ENCODE measurements around the gene TPP1. TPM values are rescaled to one million over a fixed set of nuclear protein-coding genes. Genes with fewer than 3 reads are reported as not detected.

Gene TPP1
- total RNA-seq, 4 donors from 2014 or later: 27.1 to 74.9 (median 40.7) TPM

- Histone ChIP-seq H3K4me3 (peak overlapping the region; percentile 92 to 98), H3K9me3 (no peaks in the 10 kb centered on the region), H3K36me3 (no peaks in the 10 kb centered on the region), H3K27ac (peak overlapping the region; percentile 97 to 99), H3K27me3 (no peaks in the 10 kb centered on the region), H3K4me1 (peaks cover 13 to 31% of the 10 kb centered on the region in 2 donors)
- TF ChIP-seq CTCF (IDR thresholded peaks at IDR 0.05): no peak
- peak; percentile 94 to 95 for TF ChIP-seq POLR2A (IDR thresholded peaks at IDR 0.05)
- DNase-seq: peak; percentile 96 to 97
- intact Hi-C loops (cut with DNase I; ENCODE audit: low total_unique reads): no loop called here
Measured at GRCh38 chr11:6606471-6607189, 12.6 kb downstream of the TPP1 start.

- Histone ChIP-seq H3K27me3 (no peaks in the 10 kb centered on the region), H3K4me1 (peaks cover 13 to 25% of the 10 kb centered on the region in 2 donors), H3K36me3 (no peaks in the 10 kb centered on the region), H3K4me3 (peak overlapping the region; percentile 92 to 98), H3K9me3 (no peaks in the 10 kb centered on the region), H3K27ac (peak overlapping the region; percentile 97 to 99)
- intact Hi-C loops (cut with DNase I; ENCODE audit: low total_unique reads): no loop called here
- no peak for DNase-seq
- TF ChIP-seq CTCF (IDR thresholded peaks at IDR 0.05) (no peak), POLR2A (IDR thresholded peaks at IDR 0.05) (no peak)
Measured at GRCh38 chr11:6604790-6605189, 14.4 kb downstream of the TPP1 start.

GRCh38 chr11:6604081-6604626 lies 15.1 kb downstream of the TPP1 start:
- Histone ChIP-seq H3K9me3 (no peaks in the 10 kb centered on the region), H3K4me3 (peak overlapping the region; percentile 92 to 98), H3K4me1 (peaks cover 13 to 25% of the 10 kb centered on the region in 2 donors), H3K36me3 (no peaks in the 10 kb centered on the region), H3K27me3 (no peaks in the 10 kb centered on the region), H3K27ac (peak overlapping the region; percentile 97 to 99)
- peak in 1 of 2 donors; percentile 65 for DNase-seq
- intact Hi-C loops (cut with DNase I; ENCODE audit: low total_unique reads): no loop called here
- TF ChIP-seq CTCF (IDR thresholded peaks at IDR 0.05): peak in 2 of 4 experiments; percentile 28 to 34
- TF ChIP-seq POLR2A (IDR thresholded peaks at IDR 0.05): no peak

GRCh38 chr11:6603287-6604080 lies 15.7 kb downstream of the TPP1 start, which contains the start of the genes ILK and RRP8:
TSS of gene ILK (plus strand) at chr11:6603774. CDS start at chr11:6604272, 498 bp downstream.
TSS of gene RRP8 (minus strand) at chr11:6603616. CDS start at chr11:6603502, 114 bp downstream.
- Histone ChIP-seq H3K4me1 (peaks cover 12 to 25% of the 10 kb centered on the region in 2 donors), H3K27ac (peak within 1 kb of the TSS; percentile 97 to 99), H3K4me3 (peak within 1 kb of the TSS; percentile 92 to 98), H3K27me3 (no peaks in the 10 kb centered on the region), H3K9me3 (no peaks in the 10 kb centered on the region), H3K36me3 (no peaks in the 10 kb centered on the region)
- intact Hi-C loops (cut with DNase I; ENCODE audit: low total_unique reads): no loop called here
- TF ChIP-seq CTCF (IDR thresholded peaks at IDR 0.05) (peak; percentile 45 to 68 (median 56)), POLR2A (IDR thresholded peaks at IDR 0.05) (peak; percentile 88 to 96)
- DNase-seq: peak; percentile 91 to 92
